ENCODE data around the gene GALNT2. TPM values are rescaled to one million over a fixed set of nuclear protein-coding genes. Genes with fewer than 3 reads are reported as not detected.

The GALNT2 gene
- polyA plus RNA-seq, 1 donor: 47.1 TPM

DNA sequence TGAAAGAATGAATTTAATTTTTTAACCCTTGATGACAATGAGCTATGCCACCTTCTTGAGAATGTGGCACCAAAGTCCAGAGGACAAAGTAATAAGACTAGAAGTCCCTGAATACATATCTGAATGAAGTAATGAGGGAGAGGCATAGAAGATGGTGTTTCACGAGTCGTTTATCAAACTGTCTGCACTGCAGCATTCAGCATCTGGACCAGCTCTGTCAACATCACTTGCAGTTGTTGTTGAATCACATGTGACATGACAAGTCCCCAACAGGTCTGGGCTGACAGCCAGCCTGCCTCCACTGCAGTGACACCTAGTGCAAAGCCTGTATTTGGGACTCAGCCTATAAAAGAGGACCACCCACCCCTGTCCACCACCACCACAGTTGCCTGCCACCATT, 17.3 kb upstream of the GALNT2 start:
- H3K27me3 ChIP-seq (ENCODE audit: control insufficient read depth, insufficient read depth, low read length): no peaks in the 10 kb centered on the region
- no peak overlapping the region for H3K4me3 ChIP-seq (ENCODE audit: low read length)
- H3K36me3 ChIP-seq (ENCODE audit: control insufficient read depth, insufficient read depth, low read length): no peaks in the 10 kb centered on the region
- WGBS (ENCODE audit: insufficient coverage, low lambda C conversion rate): no CpG with 5 or more reads among the region's 2 CpGs
- H3K4me1 ChIP-seq (ENCODE audit: control insufficient read depth, insufficient read depth, low read length): no peaks in the 10 kb centered on the region
- H3K9me3 ChIP-seq (ENCODE audit: control insufficient read depth, low read depth, low read length): no peaks in the 10 kb centered on the region
- DNase-seq: no peak
- H3K27ac ChIP-seq (ENCODE audit: low read length): no peak overlapping the region

- WGBS (ENCODE audit: insufficient coverage, low lambda C conversion rate): no CpG with 5 or more reads among the region's 7 CpGs
- H3K4me1 ChIP-seq (ENCODE audit: control insufficient read depth, insufficient read depth, low read length): no peaks in the 10 kb centered on the region
- H3K4me3 ChIP-seq (ENCODE audit: low read length): no peak overlapping the region
- DNase-seq: no peak
- no peak overlapping the region for H3K27ac ChIP-seq (ENCODE audit: low read length)
- no peaks in the 10 kb centered on the region for H3K27me3 ChIP-seq (ENCODE audit: control insufficient read depth, insufficient read depth, low read length)
- H3K9me3 ChIP-seq (ENCODE audit: control insufficient read depth, low read depth, low read length): no peaks in the 10 kb centered on the region
- no peaks in the 10 kb centered on the region for H3K36me3 ChIP-seq (ENCODE audit: control insufficient read depth, insufficient read depth, low read length)
These were observed 15.9 kb upstream of the GALNT2 start for GRCh38 chr1:230050973-230051735.

- Histone ChIP-seq H3K27ac (ENCODE audit: low read length) (no peak overlapping the region), H3K9me3 (ENCODE audit: control insufficient read depth, low read depth, low read length) (no peaks in the 10 kb centered on the region), H3K36me3 (ENCODE audit: control insufficient read depth, insufficient read depth, low read length) (no peaks in the 10 kb centered on the region), H3K4me1 (ENCODE audit: control insufficient read depth, insufficient read depth, low read length) (no peaks in the 10 kb centered on the region), H3K4me3 (ENCODE audit: low read length) (no peak overlapping the region), H3K27me3 (ENCODE audit: control insufficient read depth, insufficient read depth, low read length) (no peaks in the 10 kb centered on the region)
- WGBS (ENCODE audit: insufficient coverage, low lambda C conversion rate): no CpG with 5 or more reads among the region's 2 CpGs
- no peak for DNase-seq
These were observed 15.0 kb upstream of the GALNT2 start for GRCh38 chr1:230052018-230052417.

GRCh38 chr1:230052665-230053064, 14.4 kb upstream of the GALNT2 start:
- Histone ChIP-seq H3K36me3 (ENCODE audit: control insufficient read depth, insufficient read depth, low read length) (no peaks in the 10 kb centered on the region), H3K27ac (ENCODE audit: low read length) (no peak overlapping the region), H3K9me3 (ENCODE audit: control insufficient read depth, low read depth, low read length) (no peaks in the 10 kb centered on the region), H3K4me1 (ENCODE audit: control insufficient read depth, insufficient read depth, low read length) (no peaks in the 10 kb centered on the region), H3K27me3 (ENCODE audit: control insufficient read depth, insufficient read depth, low read length) (no peaks in the 10 kb centered on the region), H3K4me3 (ENCODE audit: low read length) (no peak overlapping the region)
- no peak for DNase-seq
- WGBS (ENCODE audit: insufficient coverage, low lambda C conversion rate): no CpG with 5 or more reads among the region's 5 CpGs

- WGBS (ENCODE audit: insufficient coverage, low lambda C conversion rate): 100% methylated on average over 2 of the region's 8 CpGs
- Histone ChIP-seq H3K27me3 (ENCODE audit: control insufficient read depth, insufficient read depth, low read length) (no peaks in the 10 kb centered on the region), H3K9me3 (ENCODE audit: control insufficient read depth, low read depth, low read length) (no peaks in the 10 kb centered on the region), H3K36me3 (ENCODE audit: control insufficient read depth, insufficient read depth, low read length) (no peaks in the 10 kb centered on the region), H3K4me1 (ENCODE audit: control insufficient read depth, insufficient read depth, low read length) (no peaks in the 10 kb centered on the region), H3K4me3 (ENCODE audit: low read length) (no peak overlapping the region), H3K27ac (ENCODE audit: low read length) (no peak overlapping the region)
- DNase-seq: no peak
These were observed 12.8 kb upstream of the GALNT2 start for GRCh38 chr1:230054092-230054749.

DNA sequence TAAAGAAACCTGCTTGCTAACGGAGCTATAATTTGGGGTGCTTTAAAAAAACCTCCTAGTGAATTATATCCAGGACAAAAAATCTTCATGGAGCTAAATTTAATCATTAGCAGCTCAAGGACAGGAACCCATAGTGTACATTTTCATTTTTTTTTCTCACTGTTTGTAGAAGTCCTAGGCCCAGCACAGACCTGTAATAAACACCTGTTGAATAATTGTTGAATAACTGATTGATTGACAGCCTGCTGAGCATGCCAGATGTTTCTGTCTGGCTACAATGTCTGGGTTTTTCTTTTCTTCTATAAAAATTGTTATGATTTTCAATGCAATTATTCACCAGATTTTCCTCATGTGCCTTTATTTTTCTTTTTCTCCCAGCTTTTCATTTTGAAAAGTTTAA, 10.9 kb upstream of the GALNT2 start:
- WGBS (ENCODE audit: insufficient coverage, low lambda C conversion rate): no CpG with 5 or more reads among the region's 1 CpG
- no peaks in the 10 kb centered on the region for H3K36me3 ChIP-seq (ENCODE audit: control insufficient read depth, insufficient read depth, low read length)
- no peaks in the 10 kb centered on the region for H3K4me1 ChIP-seq (ENCODE audit: control insufficient read depth, insufficient read depth, low read length)
- H3K27ac ChIP-seq (ENCODE audit: low read length): no peak overlapping the region
- no peak for DNase-seq
- no peak overlapping the region for H3K4me3 ChIP-seq (ENCODE audit: low read length)
- no peaks in the 10 kb centered on the region for H3K27me3 ChIP-seq (ENCODE audit: control insufficient read depth, insufficient read depth, low read length)
- no peaks in the 10 kb centered on the region for H3K9me3 ChIP-seq (ENCODE audit: control insufficient read depth, low read depth, low read length)

GRCh38 chr1:230057100-230057499, 9.9 kb upstream of the GALNT2 start:
- Histone ChIP-seq H3K9me3 (ENCODE audit: control insufficient read depth, low read depth, low read length) (no peaks in the 10 kb centered on the region), H3K36me3 (ENCODE audit: control insufficient read depth, insufficient read depth, low read length) (no peaks in the 10 kb centered on the region), H3K27ac (ENCODE audit: low read length) (no peak overlapping the region), H3K4me3 (ENCODE audit: low read length) (no peak overlapping the region), H3K27me3 (ENCODE audit: control insufficient read depth, insufficient read depth, low read length) (no peaks in the 10 kb centered on the region), H3K4me1 (ENCODE audit: control insufficient read depth, insufficient read depth, low read length) (no peaks in the 10 kb centered on the region)
- WGBS (ENCODE audit: insufficient coverage, low lambda C conversion rate): no CpG with 5 or more reads among the region's 4 CpGs
- DNase-seq: no peak

DNA sequence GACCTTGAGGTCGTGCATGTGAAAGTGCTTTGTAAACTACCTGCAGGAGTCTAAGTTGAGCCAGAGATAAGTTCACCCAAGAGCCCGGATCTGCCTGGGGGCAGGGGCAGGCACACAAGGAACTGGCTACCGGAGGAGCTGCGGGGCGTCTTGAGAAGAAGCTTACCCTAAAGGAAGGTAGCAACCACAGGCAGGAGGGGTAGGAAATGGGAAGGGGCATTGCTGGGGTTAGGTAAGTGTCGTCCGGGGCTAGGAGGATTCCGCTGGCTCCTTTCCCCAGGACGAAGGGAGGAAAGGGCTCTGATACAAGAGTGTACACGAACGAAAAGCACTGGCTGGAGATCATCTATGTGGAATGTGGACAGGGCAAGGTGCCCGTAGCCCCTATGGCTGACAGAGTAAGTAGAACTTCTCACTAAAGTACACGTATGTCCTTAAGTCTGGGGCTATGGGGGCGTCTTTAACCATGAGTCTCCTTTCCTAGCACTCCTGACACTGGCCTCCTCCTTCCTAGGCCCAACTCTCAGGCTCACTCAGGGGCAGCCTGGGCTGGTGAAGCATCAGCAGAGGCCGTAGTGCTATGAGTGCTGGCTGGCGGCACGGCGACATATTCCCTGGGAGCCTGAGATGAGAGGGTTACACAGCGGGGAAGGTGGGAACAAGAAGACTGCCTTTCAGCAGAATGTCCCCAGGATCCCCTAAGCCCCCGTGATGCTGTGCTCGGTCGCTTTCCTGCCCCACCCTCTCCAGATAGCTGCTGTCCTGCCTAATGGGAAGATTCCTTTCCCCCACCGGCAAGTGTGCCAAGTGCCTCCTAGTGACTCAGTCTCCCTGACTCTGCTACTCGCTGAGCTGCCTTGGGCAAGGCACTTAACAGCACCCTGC, 9.1 kb upstream of the GALNT2 start:
- no peak overlapping the region for H3K4me3 ChIP-seq (ENCODE audit: low read length)
- 100% methylated on average over 1 of the region's 24 CpGs for WGBS (ENCODE audit: insufficient coverage, low lambda C conversion rate)
- H3K9me3 ChIP-seq (ENCODE audit: control insufficient read depth, low read depth, low read length): no peaks in the 10 kb centered on the region
- no peak for DNase-seq
- H3K27ac ChIP-seq (ENCODE audit: low read length): no peak overlapping the region
- no peaks in the 10 kb centered on the region for H3K36me3 ChIP-seq (ENCODE audit: control insufficient read depth, insufficient read depth, low read length)
- no peaks in the 10 kb centered on the region for H3K4me1 ChIP-seq (ENCODE audit: control insufficient read depth, insufficient read depth, low read length)
- no peaks in the 10 kb centered on the region for H3K27me3 ChIP-seq (ENCODE audit: control insufficient read depth, insufficient read depth, low read length)

- Histone ChIP-seq H3K4me1 (ENCODE audit: control insufficient read depth, insufficient read depth, low read length) (no peaks in the 10 kb centered on the region), H3K27ac (ENCODE audit: low read length) (no peak overlapping the region), H3K4me3 (ENCODE audit: low read length) (no peak overlapping the region), H3K36me3 (ENCODE audit: control insufficient read depth, insufficient read depth, low read length) (no peaks in the 10 kb centered on the region), H3K27me3 (ENCODE audit: control insufficient read depth, insufficient read depth, low read length) (no peaks in the 10 kb centered on the region), H3K9me3 (ENCODE audit: control insufficient read depth, low read depth, low read length) (no peaks in the 10 kb centered on the region)
- 100% methylated on average over 1 of the region's 5 CpGs for WGBS (ENCODE audit: insufficient coverage, low lambda C conversion rate)
- DNase-seq: no peak
These were observed 8.4 kb upstream of the GALNT2 start for GRCh38 chr1:230058626-230059025.

DNA sequence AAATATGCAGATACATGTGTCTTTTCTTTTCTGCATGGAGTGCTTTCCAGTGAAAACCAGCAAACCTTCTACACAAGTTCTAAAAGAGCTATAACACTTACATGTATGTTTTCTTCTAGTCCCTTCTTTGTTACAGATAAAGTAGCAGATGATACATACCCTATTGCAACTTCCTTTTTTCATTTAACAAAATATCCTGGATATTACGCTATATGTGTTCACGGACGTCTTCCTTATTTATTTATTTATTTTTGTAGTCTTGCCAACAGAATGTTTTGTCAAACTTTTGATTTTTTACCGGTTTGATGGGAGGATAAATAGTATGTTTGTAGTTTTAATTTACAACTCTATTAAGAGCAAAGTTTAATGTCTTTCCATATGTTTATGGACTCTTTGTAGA, 5.2 kb upstream of the GALNT2 start:
- Histone ChIP-seq H3K27ac (ENCODE audit: low read length) (no peak overlapping the region), H3K9me3 (ENCODE audit: control insufficient read depth, low read depth, low read length) (no peaks in the 10 kb centered on the region), H3K4me1 (ENCODE audit: control insufficient read depth, insufficient read depth, low read length) (no peaks in the 10 kb centered on the region), H3K36me3 (ENCODE audit: control insufficient read depth, insufficient read depth, low read length) (no peaks in the 10 kb centered on the region), H3K27me3 (ENCODE audit: control insufficient read depth, insufficient read depth, low read length) (no peaks in the 10 kb centered on the region), H3K4me3 (ENCODE audit: low read length) (no peak overlapping the region)
- no peak for DNase-seq
- WGBS (ENCODE audit: insufficient coverage, low lambda C conversion rate): 69% methylated on average over 3 of the region's 4 CpGs
